ENCODE data around the gene DYNLT4.
"Not testable (repeated sequence)": the region's sequence is repeated elsewhere in the genome, so short reads cannot be mapped to it uniquely, and the experiment has no call there.

Gene DYNLT4

GRCh38 chr1:44775078-44775929 lies 31.8 kb downstream of the DYNLT4 start, which contains the start of gene RPS8:
TSS of gene RPS8 (plus strand) at chr1:44775540. CDS start at chr1:44775597, 57 bp downstream.
- DNase-seq (ENCODE audit: low read depth): peak; percentile 78
- peak within 1 kb of the TSS; percentile 99 for H3K4me3 ChIP-seq (ENCODE audit: control insufficient read depth, low read depth, low read length)
- TF ChIP-seq CTCF (IDR thresholded peaks at IDR 0.05; ENCODE audit: control insufficient read depth, insufficient read depth, low read depth, low read length, missing control alignments): no peak

- not testable (repeated sequence) for DNase-seq (ENCODE audit: low read depth); H3K4me3 ChIP-seq (ENCODE audit: control insufficient read depth, low read depth, low read length)
Measured at GRCh38 chr1:44766421-44766820, 40.7 kb downstream of the DYNLT4 start.

- no peak overlapping the region for H3K4me3 ChIP-seq (ENCODE audit: control insufficient read depth, low read depth, low read length)
Measured at GRCh38 chr1:44760876-44761275, 46.3 kb downstream of the DYNLT4 start.

GRCh38 chr1:44759077-44759476 lies 48.1 kb downstream of the DYNLT4 start:
- H3K4me3 ChIP-seq (ENCODE audit: control insufficient read depth, low read depth, low read length): no peak overlapping the region
- TF ChIP-seq CTCF (IDR thresholded peaks at IDR 0.05; ENCODE audit: control insufficient read depth, insufficient read depth, low read depth, low read length, missing control alignments): no peak
- DNase-seq (ENCODE audit: low read depth): no peak

More at GRCh38 chr1:44760876-44761275, 46.3 kb downstream of the DYNLT4 start:
- TF ChIP-seq CTCF (IDR thresholded peaks at IDR 0.05; ENCODE audit: control insufficient read depth, insufficient read depth, low read depth, low read length, missing control alignments): no peak
- no peak for DNase-seq (ENCODE audit: low read depth)

GRCh38 chr1:44757420-44757819 lies 49.7 kb downstream of the DYNLT4 start:
- DNase-seq (ENCODE audit: low read depth): no peak
- TF ChIP-seq CTCF (IDR thresholded peaks at IDR 0.05; ENCODE audit: control insufficient read depth, insufficient read depth, low read depth, low read length, missing control alignments): no peak
- H3K4me3 ChIP-seq (ENCODE audit: control insufficient read depth, low read depth, low read length): no peak overlapping the region
